GM20000 (cell line): ENCODE measurements around the gene MCEE.
A peak's percentile ranks its signal among the peaks of the same experiment; 100 is the strongest.

Experiments
- DNase-seq: peaks from one replicate; pipeline ENCODE4 v3.0.0; 2012; ENCODE audit warnings: low spot score
- CTCF ChIP-seq: IDR thresholded peaks from 2 replicates; pipeline ENCODE4 v1.5.1; 2012; ENCODE audit warnings: mild to moderate bottlenecking, control low read depth; ENCODE audit errors: extremely low read depth, missing control alignments

MCEE gene

DNA sequence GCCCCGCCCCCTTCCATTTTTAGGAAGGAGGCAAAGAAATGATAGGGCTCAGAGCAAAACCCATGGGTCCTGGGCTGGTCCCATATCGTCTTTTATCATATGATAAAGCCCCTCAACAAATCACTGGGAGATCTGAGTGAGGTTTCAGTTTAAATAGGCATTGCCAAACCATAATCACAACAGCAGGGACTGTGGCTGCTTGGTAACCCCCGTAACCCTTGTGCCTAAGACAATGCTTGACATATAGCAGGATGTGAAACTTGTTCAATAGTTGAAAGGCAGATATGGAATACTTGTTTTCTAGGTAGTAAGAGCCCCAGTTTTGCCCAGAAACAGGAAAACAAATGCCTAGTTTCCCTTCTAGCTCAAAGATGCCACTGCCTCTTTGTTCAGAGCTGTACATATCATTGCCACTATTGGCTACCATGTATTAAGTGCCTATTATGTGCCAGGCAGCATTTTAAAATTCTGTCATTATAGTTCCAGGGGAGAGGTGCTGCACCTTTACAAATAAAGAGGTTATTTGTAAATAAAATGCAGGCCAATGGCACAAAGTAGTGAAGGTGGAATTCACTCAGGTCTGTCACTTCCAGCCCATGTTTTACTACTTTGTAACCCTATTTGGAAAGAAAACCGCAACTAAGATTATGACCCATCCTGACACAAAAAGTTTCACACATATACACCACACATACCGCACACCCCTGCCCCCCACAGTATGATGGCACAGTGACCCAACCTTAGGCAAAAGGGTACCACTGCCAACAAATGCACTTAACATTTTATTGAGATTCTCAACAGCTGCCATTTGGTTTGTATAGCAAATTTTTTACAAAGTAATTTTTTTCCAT lies 47.4 kb downstream of the MCEE start:
- no peak for TF ChIP-seq CTCF
- no peak for DNase-seq

- TF ChIP-seq CTCF, result no peak
- DNase-seq, result no peak
Measured at GRCh38 chr2:71078624-71079023, 51.4 kb downstream of the MCEE start.

DNA sequence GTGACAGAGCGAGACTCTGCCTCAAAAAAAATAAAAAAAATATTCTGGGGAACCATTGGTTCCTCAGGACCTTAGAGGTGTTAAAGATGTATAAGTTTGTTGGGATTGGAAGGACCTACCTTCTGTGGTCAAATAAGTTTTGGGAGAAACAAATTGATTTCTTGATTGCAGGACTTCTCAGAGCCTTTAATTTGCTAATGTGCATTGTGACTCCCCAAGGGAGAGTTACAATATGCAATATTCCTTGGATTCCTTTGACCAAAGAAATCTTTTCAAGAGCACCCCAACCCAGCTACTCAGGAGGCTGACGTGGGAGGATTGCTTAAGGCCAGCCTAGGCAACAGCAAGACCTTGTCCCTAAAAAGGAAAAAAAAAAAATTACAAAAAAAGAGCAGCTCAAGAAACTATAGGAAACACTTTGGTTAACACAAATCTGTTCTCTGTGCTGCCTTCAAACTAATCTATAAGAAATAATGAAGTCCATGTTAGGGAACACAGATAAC lies 55.1 kb downstream of the MCEE start:
- DNase-seq, result peak; percentile 0
- no peak for TF ChIP-seq CTCF

GRCh38 chr2:71073475-71073874 lies 56.6 kb downstream of the MCEE start:
- DNase-seq, result peak; percentile 0
- no peak for TF ChIP-seq CTCF

DNA sequence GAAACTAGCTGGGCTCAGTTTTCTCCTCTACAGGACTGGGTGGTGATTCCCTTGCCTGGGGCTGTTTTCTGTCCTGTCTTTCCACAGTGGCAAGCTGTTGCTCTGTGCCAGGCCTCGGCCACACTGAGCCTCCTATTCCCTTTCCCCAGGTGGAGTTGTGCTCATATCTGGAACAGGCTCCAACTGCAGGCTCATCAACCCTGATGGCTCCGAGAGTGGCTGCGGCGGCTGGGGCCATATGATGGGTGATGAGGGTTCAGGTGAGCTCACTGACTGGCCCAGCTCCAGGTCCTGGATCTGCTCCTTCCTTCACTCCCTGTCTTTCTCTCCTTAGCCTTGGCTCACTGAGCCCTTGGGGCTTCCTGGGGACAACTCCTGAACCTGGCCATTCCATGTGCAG lies 57.5 kb downstream of the MCEE start:
- no peak for DNase-seq
- TF ChIP-seq CTCF, result no peak

GRCh38 chr2:71071681-71072398 lies 58.2 kb downstream of the MCEE start:
- peak; percentile 36 for TF ChIP-seq CTCF
- peak; percentile 80 for DNase-seq
